HepG2 (cell line): ENCODE measurements around the gene SYNJ2. TPM values are rescaled to one million over a fixed set of nuclear protein-coding genes. Genes with fewer than 3 reads are reported as not detected.

Source experiments
- AGO2 ChIP-seq: fragments of 200-400 bp; formaldehyde crosslinking; optimal IDR thresholded peaks from 2 replicates; pipeline ENCODE3; 2017; ENCODE audit warnings: mild to moderate bottlenecking, low read depth, low read length, moderate library complexity
- HOXA7 ChIP-seq: sonication (generic); formaldehyde crosslinking; IDR thresholded peaks from 2 replicates; pipeline ENCODE4 v1.8.1; 2022; ENCODE audit warnings: mild to moderate bottlenecking, missing genetic modification reagents, moderate library complexity
- TBL1XR1 ChIP-seq: fragments of 150-350 bp; IDR thresholded peaks from 2 replicates; pipeline ENCODE4 v1.6.1; 2014; ENCODE audit warnings: borderline replicate concordance, low read length; ENCODE audit not compliant: partially characterized antibody
- TEAD3 ChIP-seq: optimal IDR thresholded peaks from 2 replicates; pipeline ENCODE3; 2016; ENCODE audit warnings: borderline replicate concordance
- ZFYVE20 ChIP-seq: sonication (generic); formaldehyde crosslinking; IDR thresholded peaks from 2 replicates; pipeline ENCODE4 v1.8.0; 2023; ENCODE audit warnings: low read depth, mild to moderate bottlenecking, moderate library complexity, missing genetic modification reagents, borderline replicate concordance
- ZNF768 ChIP-seq: sonication (generic); formaldehyde crosslinking; IDR thresholded peaks from 2 replicates; pipeline ENCODE4 v1.4.0; 2020; ENCODE audit warnings: missing genetic modification reagents
- ZNF772 ChIP-seq: sonication (generic); formaldehyde crosslinking; IDR thresholded peaks from 2 replicates; pipeline ENCODE4 v1.5.0; 2020; ENCODE audit warnings: mild to moderate bottlenecking, missing genetic modification reagents
- ZNF788 ChIP-seq: sonication (generic); formaldehyde crosslinking; IDR thresholded peaks from 2 replicates; pipeline ENCODE4 v1.5.0; 2020; ENCODE audit warnings: mild to moderate bottlenecking, missing genetic modification reagents, borderline replicate concordance
- ZSCAN31 ChIP-seq: sonication (generic); formaldehyde crosslinking; IDR thresholded peaks from 2 replicates; pipeline ENCODE4 v1.5.0; 2020; ENCODE audit warnings: low read depth, mild to moderate bottlenecking, missing genetic modification reagents
- polyA plus RNA-seq, 8 experiments: library from polyadenylated mRNA; depleted of rRNA in 3 of 8; stranded (reverse) in 7 of 8; unstranded in 1 of 8; fragments of >200 nt; fragmentation: Illumina TruSeq in 4 of 8; extraction: Trizol in 4 of 8; gene quantifications; 2 replicates each; pipeline versions ENCODE4 v1.2.1 to v1.2.3, GENCODE V29; 2011 to 2016; ENCODE audit warnings: low read depth in 4 of 8, missing spikeins in 1 of 8, mixed read lengths in 1 of 8; ENCODE audit not compliant: insufficient read depth in 1 of 8
- total RNA-seq, 5 experiments: library from RNA; depleted of rRNA; stranded (reverse); fragments of >200 nt; fragmentation: Illumina TruSeq; extraction: Trizol; gene quantifications; 2 replicates each; pipeline ENCODE4 v1.2.3, GENCODE V29; 2016; ENCODE audit warnings: low read depth in 1 of 5
- TF ChIP-seq, protein P1 (sequence below): sonication (generic); formaldehyde crosslinking; IDR thresholded peaks from 2 replicates; pipeline ENCODE4 v1.4.0; 2020; ENCODE audit warnings: missing genetic modification reagents
- TF ChIP-seq, protein P2 (sequence below): sonication (generic); formaldehyde crosslinking; IDR thresholded peaks from 2 replicates; pipeline ENCODE4 v1.5.1; 2020; ENCODE audit warnings: mild to moderate bottlenecking, moderate library complexity, missing genetic modification reagents
- TF ChIP-seq, protein P3 (sequence below): sonication (generic); formaldehyde crosslinking; IDR thresholded peaks from 2 replicates; pipeline ENCODE4 v1.4.0; 2020; ENCODE audit warnings: missing genetic modification reagents, mild to moderate bottlenecking, borderline replicate concordance
- TF ChIP-seq, protein P4 (sequence below): sonication (generic); formaldehyde crosslinking; IDR thresholded peaks from 2 replicates; pipeline ENCODE4 v1.5.1; 2020; ENCODE audit warnings: mild to moderate bottlenecking, missing genetic modification reagents, moderate library complexity

SYNJ2 gene
- total and polyA plus RNA-seq, 2 of the 13 experiments (the other 11 are each of a cell fraction or from before 2014, with no cell fraction given) = 39.1 to 57.6 TPM

DNA sequence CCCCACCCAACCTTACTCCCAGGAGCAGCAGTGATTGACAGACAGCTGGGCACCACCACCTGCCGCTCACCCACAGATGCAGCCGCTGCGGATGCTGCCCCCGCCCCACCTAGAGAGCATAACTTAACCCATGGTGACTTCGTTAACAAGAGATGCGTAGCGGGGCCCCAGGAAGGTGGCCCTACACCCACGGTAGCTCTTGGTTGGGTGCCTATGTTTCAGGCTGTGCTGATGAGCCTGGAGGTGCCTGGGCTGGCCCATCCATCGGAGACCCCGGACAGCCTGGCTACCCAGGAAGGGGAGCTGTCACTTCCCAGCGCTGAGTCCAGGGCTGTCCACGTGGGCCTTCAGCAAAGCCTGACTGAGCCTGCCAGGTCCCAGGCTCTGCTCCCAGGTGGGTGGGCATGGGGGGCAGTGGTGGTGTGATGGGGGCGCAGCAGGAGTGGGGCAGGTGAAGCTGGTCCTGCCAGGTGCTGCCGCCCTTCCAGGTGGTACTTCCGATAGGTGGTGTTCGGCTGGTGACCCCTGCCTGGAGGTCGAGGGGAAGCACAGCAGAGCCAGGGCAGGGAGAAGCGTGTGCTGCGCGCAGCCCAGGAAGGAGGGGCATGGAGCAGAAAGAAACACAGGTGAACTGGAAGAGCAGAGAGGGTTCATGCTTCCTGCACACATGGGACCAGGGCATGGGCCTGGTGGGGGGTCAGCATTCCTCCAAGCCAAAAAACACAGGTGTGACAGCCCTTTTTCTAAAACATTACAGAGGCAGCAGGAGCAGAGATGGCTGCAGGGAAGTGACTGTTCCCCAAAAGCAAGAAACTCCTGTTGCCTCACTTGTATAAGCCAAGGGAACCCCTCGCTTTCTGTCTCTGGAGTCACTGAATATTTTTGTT lies 56.9 kb downstream of the SYNJ2 start (continued):
- TF ChIP-seq, protein P1, sequence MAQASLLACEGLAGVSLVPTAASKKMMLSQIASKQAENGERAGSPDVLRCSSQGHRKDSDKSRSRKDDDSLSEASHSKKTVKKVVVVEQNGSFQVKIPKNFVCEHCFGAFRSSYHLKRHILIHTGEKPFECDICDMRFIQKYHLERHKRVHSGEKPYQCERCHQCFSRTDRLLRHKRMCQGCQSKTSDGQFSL (CRISPR knock-in tag) = no peak
- 0 out of 2 replicates have a peak, but pooled peaks have one; percentile 45 for TF ChIP-seq ZSCAN31 (CRISPR knock-in tag)
- TF ChIP-seq, protein P2, sequence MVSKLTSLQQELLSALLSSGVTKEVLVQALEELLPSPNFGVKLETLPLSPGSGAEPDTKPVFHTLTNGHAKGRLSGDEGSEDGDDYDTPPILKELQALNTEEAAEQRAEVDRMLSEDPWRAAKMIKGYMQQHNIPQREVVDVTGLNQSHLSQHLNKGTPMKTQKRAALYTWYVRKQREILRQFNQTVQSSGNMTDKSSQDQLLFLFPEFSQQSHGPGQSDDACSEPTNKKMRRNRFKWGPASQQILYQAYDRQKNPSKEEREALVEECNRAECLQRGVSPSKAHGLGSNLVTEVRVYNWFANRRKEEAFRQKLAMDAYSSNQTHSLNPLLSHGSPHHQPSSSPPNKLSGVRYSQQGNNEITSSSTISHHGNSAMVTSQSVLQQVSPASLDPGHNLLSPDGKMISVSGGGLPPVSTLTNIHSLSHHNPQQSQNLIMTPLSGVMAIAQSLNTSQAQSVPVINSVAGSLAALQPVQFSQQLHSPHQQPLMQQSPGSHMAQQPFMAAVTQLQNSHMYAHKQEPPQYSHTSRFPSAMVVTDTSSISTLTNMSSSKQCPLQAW (CRISPR knock-in tag) = 0 out of 2 replicates have a peak, but pooled peaks have one; percentile 21
- TF ChIP-seq ZNF768 (CRISPR knock-in tag) = peak; percentile 19; the same call in 1 of the 2 replicates
- TF ChIP-seq ZNF772 (CRISPR knock-in tag) = 0 out of 2 replicates have a peak, but pooled peaks have one; percentile 48
- TF ChIP-seq ZFYVE20 (CRISPR knock-in tag) = no peak
- TF ChIP-seq ZNF788 (CRISPR knock-in tag) = 0 out of 2 replicates have a peak, but pooled peaks have one; percentile 41
- peak; percentile 7 for TF ChIP-seq TEAD3
- TF ChIP-seq, protein P3, sequence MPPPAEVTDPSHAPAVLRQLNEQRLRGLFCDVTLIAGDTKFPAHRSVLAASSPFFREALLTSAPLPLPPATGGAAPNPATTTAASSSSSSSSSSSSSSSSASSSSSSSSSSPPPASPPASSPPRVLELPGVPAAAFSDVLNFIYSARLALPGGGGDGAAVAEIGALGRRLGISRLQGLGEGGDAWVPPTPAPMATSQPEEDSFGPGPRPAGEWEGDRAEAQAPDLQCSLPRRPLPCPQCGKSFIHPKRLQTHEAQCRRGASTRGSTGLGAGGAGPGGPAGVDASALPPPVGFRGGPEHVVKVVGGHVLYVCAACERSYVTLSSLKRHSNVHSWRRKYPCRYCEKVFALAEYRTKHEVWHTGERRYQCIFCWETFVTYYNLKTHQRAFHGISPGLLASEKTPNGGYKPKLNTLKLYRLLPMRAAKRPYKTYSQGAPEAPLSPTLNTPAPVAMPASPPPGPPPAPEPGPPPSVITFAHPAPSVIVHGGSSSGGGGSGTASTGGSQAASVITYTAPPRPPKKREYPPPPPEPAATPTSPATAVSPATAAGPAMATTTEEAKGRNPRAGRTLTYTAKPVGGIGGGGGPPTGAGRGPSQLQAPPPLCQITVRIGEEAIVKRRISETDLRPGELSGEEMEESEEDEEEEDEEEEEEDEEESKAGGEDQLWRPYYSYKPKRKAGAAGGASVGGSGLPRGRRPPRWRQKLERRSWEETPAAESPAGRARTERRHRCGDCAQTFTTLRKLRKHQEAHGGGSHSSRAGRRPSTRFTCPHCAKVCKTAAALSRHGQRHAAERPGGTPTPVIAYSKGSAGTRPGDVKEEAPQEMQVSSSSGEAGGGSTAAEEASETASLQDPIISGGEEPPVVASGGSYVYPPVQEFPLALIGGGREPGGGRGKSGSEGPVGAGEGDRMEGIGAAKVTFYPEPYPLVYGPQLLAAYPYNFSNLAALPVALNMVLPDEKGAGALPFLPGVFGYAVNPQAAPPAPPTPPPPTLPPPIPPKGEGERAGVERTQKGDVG (CRISPR knock-in tag) = 0 out of 2 replicates have a peak, but pooled peaks have one; percentile 33
- TF ChIP-seq HOXA7 (CRISPR knock-in tag) = 0 out of 2 replicates have a peak, but pooled peaks have one; percentile 30
- TF ChIP-seq TBL1XR1 = no peak
- TF ChIP-seq, protein P4, sequence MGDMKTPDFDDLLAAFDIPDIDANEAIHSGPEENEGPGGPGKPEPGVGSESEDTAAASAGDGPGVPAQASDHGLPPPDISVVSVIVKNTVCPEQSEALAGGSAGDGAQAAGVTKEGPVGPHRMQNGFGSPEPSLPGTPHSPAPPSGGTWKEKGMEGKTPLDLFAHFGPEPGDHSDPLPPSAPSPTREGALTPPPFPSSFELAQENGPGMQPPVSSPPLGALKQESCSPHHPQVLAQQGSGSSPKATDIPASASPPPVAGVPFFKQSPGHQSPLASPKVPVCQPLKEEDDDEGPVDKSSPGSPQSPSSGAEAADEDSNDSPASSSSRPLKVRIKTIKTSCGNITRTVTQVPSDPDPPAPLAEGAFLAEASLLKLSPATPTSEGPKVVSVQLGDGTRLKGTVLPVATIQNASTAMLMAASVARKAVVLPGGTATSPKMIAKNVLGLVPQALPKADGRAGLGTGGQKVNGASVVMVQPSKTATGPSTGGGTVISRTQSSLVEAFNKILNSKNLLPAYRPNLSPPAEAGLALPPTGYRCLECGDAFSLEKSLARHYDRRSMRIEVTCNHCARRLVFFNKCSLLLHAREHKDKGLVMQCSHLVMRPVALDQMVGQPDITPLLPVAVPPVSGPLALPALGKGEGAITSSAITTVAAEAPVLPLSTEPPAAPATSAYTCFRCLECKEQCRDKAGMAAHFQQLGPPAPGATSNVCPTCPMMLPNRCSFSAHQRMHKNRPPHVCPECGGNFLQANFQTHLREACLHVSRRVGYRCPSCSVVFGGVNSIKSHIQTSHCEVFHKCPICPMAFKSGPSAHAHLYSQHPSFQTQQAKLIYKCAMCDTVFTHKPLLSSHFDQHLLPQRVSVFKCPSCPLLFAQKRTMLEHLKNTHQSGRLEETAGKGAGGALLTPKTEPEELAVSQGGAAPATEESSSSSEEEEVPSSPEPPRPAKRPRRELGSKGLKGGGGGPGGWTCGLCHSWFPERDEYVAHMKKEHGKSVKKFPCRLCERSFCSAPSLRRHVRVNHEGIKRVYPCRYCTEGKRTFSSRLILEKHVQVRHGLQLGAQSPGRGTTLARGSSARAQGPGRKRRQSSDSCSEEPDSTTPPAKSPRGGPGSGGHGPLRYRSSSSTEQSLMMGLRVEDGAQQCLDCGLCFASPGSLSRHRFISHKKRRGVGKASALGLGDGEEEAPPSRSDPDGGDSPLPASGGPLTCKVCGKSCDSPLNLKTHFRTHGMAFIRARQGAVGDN (CRISPR knock-in tag) = peak; percentile 41; the same call in 1 of the 2 replicates
- peak; percentile 81 for TF ChIP-seq AGO2
- TF ChIP-seq, all 625 proteins: peak for 17
